Uterus (tissue), 2 donors: ENCODE data around the gene NPFFR2.

Experiments
- CTCF ChIP-seq, 4 experiments: fragments of 200-600 bp in 2 of 4; fragments of 450-650 bp in 2 of 4; sonication (generic) in 2 of 4; IDR thresholded peaks; one replicate each; pipeline ENCODE4 v1.5.1; 2016 to 2019; ENCODE audit warnings: antibody characterized with exemption in 4 of 4, mild to moderate bottlenecking in 2 of 4, moderate library complexity in 1 of 4
- POLR2A ChIP-seq, 2 donors: fragments of 450-650 bp; IDR thresholded peaks; one replicate each; pipeline ENCODE4 v1.6.1; 2016; ENCODE audit warnings: antibody characterized with exemption in 2 of 2, mild to moderate bottlenecking in 1 of 2, moderate library complexity in 1 of 2

DNA sequence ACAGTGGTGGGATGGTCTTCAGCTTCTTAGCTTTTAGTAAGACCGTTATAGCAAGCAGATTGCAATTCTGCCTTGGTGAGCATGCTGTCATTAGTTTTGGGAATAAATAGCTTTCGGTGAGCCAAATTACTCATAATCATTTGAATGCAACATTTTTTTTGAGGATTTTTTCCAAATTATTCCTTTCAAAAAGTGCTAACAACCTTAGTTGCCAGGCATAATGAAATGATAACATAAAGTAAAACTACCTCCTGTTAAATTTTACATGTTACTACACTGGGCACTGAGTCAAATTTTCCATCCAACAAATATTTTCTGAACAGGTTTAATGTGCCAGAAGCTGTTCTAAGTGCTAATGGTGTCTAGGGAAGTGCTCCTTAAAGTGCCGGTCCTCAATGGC is 15.8 kb upstream of the NPFFR2 start:
- TF ChIP-seq CTCF (IDR thresholded peaks at IDR 0.05) (no peak), POLR2A (IDR thresholded peaks at IDR 0.05) (no peak)
